ENCODE measurements around the gene ITPKB.

The ITPKB gene

GRCh38 chr1:226736908-226737818, 1.9 kb downstream of the ITPKB start:
- Histone ChIP-seq H3K27me3 (replicated peaks) (no peaks in the 10 kb centered on the region), H3K36me3 (replicated peaks) (no peaks in the 10 kb centered on the region), H3K27ac (no peak overlapping the region), H3K4me3 (ENCODE audit: low read depth, low read length) (peak overlapping the region; percentile 69)
- peak; percentile 6 for DNase-seq
- TF ChIP-seq CTCF (IDR thresholded peaks at IDR 0.05; ENCODE audit: low read depth, low read length, missing control alignments) = no peak
- in situ Hi-C loops (cut with HindIII; ENCODE audit: low pct_ligation_motif_present, low sequenced_read_pairs) = no loop called here

- no peaks in the 10 kb centered on the region for H3K36me3 ChIP-seq (replicated peaks)
- H3K27me3 ChIP-seq (replicated peaks) = no peaks in the 10 kb centered on the region
- in situ Hi-C loops (cut with HindIII; ENCODE audit: low pct_ligation_motif_present, low sequenced_read_pairs) = no loop called here
- no peak for DNase-seq
- no peak for TF ChIP-seq CTCF (IDR thresholded peaks at IDR 0.05; ENCODE audit: low read depth, low read length, missing control alignments)
- no peak overlapping the region for H3K27ac ChIP-seq
- no peak overlapping the region for H3K4me3 ChIP-seq (ENCODE audit: low read depth, low read length)
Measured at GRCh38 chr1:226736001-226736907, 2.8 kb downstream of the ITPKB start.

- H3K27me3 ChIP-seq (replicated peaks) = no peaks in the 10 kb centered on the region
- in situ Hi-C loops (cut with HindIII; ENCODE audit: low pct_ligation_motif_present, low sequenced_read_pairs) = no loop called here
- no peak overlapping the region for H3K27ac ChIP-seq
- H3K4me3 ChIP-seq (ENCODE audit: low read depth, low read length) = no peak overlapping the region
- DNase-seq = no peak
- H3K36me3 ChIP-seq (replicated peaks) = no peaks in the 10 kb centered on the region
- no peak for TF ChIP-seq CTCF (IDR thresholded peaks at IDR 0.05; ENCODE audit: low read depth, low read length, missing control alignments)
Measured at GRCh38 chr1:226735576-226735975, 3.5 kb downstream of the ITPKB start.

DNA sequence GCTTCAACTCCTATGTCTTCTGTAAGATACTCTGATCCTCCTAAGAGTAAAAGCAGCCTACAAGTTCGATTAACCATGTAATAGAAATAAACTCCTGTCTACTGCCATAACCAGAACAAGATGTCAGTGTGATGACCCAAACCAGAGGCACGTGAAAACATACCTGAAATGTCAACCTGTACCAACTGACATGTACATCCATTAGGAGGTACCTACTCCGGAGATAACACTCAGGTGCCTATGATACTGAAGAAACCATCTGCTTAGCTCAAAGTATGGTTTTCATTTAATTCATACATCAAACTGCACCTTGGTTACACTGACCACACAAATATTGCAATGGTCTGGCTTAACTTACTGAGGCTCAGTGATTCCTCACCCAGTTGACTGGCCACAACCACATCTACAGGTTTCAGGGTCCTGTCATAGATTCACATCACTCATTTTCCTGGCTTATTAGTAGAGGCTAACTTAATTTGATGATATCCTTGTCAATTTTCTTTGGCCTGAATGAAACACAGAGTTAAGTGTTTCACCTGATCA, 4.4 kb downstream of the ITPKB start:
- H3K27ac ChIP-seq = no peak overlapping the region
- in situ Hi-C loops (cut with HindIII; ENCODE audit: low pct_ligation_motif_present, low sequenced_read_pairs) = no loop called here
- H3K36me3 ChIP-seq (replicated peaks) = no peaks in the 10 kb centered on the region

DNA sequence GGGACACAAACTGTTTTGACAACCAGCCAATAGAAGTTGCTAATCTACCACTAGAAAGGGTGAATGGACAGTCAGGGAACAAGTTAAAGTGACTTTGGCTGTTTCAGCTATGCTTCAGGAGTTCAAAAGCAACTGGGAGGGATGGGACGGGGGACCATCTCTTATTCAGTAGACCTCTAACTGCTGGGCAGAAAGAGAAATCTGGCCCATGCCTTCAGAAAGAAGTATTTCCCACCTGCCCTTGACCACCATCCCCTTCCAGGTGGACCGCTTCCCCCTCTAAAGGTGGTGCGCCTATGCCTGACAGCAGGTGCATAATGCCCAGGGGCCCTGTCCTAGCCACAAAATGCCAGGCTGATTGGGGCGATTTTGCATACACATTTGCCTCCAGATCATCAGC, 5.2 kb downstream of the ITPKB start:
- Histone ChIP-seq H3K4me3 (ENCODE audit: low read depth, low read length) (no peak overlapping the region), H3K36me3 (replicated peaks) (no peaks in the 10 kb centered on the region), H3K27ac (no peak overlapping the region), H3K27me3 (replicated peaks) (no peaks in the 10 kb centered on the region)
- no peak for TF ChIP-seq CTCF (IDR thresholded peaks at IDR 0.05; ENCODE audit: low read depth, low read length, missing control alignments)
- in situ Hi-C loops (cut with HindIII; ENCODE audit: low pct_ligation_motif_present, low sequenced_read_pairs) = no loop called here
- DNase-seq = no peak

More for the DNA sequence above, 4.4 kb downstream of the ITPKB start:
- DNase-seq = no peak
- no peak for TF ChIP-seq CTCF (IDR thresholded peaks at IDR 0.05; ENCODE audit: low read depth, low read length, missing control alignments)
- Histone ChIP-seq H3K27me3 (replicated peaks) (no peaks in the 10 kb centered on the region), H3K4me3 (ENCODE audit: low read depth, low read length) (no peak overlapping the region)

Data from brain microvascular endothelial cell (primary cell).